Panc1 (cell line): ENCODE results near the gene ITIH5. TPM values are rescaled to one million over a fixed set of nuclear protein-coding genes. Genes with fewer than 3 reads are reported as not detected.

Experiments used
- ATAC-seq: fragments of 200-7000 bp; cut with Tn5 transposase; 2 replicates; pipeline ENCODE4 v1.9.1; 2020; ENCODE audit warnings: mild to moderate bottlenecking, moderate library complexity
- BruUV-seq: library from RNA; stranded (reverse); fragments of 400-500 nt; replicated peaks from 2 replicates; lab custom pipeline; 2021; lab: Mats Ljungman, UMichigan
- CTCF ChIA-PET: fragments of 300-600 bp; sonication (Branson Sonifier 250); formaldehyde crosslinking; loops from one replicate; lab custom pipeline; 2022; ENCODE audit warnings: antibody characterized with exemption; lab: Charles Lee
- POLR2A ChIA-PET: fragments of 300-600 bp; sonication (Branson Sonifier 250); formaldehyde crosslinking; loops from one replicate; lab custom pipeline; 2022; ENCODE audit warnings: antibody characterized with exemption; lab: Charles Lee
- DNase-seq: peaks from one replicate; pipeline ENCODE4 v3.0.0-alpha.2; 2010; ENCODE audit warnings: low read depth, low spot score
- H3K27ac ChIP-seq: 2 replicates; pipeline ENCODE4 v1.5.1; 2011; ENCODE audit warnings: mild to moderate bottlenecking, low read length, inconsistent platforms
- H3K27me3 ChIP-seq: fragments of 200-500 bp; sonication (Bioruptor generic); 2 replicates; pipeline ENCODE4 v1.6.0; 2014; ENCODE audit warnings: low read length, inconsistent platforms; ENCODE audit not compliant: control insufficient read depth, insufficient read depth
- H3K36me3 ChIP-seq: fragments of 200-500 bp; sonication (Bioruptor generic); 2 replicates; pipeline ENCODE4 v1.5.1; 2014; ENCODE audit warnings: inconsistent platforms, mild to moderate bottlenecking, low read length, moderate library complexity; ENCODE audit not compliant: control insufficient read depth, insufficient read depth
- H3K4me1 ChIP-seq: 2 replicates; pipeline ENCODE4 v1.5.1; 2011; ENCODE audit warnings: inconsistent platforms, mild to moderate bottlenecking, low read length, moderate library complexity; ENCODE audit not compliant: control insufficient read depth, insufficient read depth
- H3K4me3 ChIP-seq, 2 experiments: 2 replicates each; pipeline ENCODE4 v1.5.1; 2011 to 2012; ENCODE audit warnings: low read depth in 2 of 2, low read length in 2 of 2, mild to moderate bottlenecking in 2 of 2, inconsistent platforms in 1 of 2, moderate library complexity in 1 of 2
- H3K9me3 ChIP-seq: fragments of 200-500 bp; sonication (Bioruptor generic); 2 replicates; pipeline ENCODE4 v1.5.1; 2014; ENCODE audit warnings: low read depth, mild to moderate bottlenecking, inconsistent platforms, low read length, moderate library complexity; ENCODE audit not compliant: control insufficient read depth, insufficient read depth
- CTCF ChIP-seq: fragments of 450-650 bp; IDR thresholded peaks from 2 replicates; pipeline ENCODE4 v1.5.1; 2017; ENCODE audit warnings: mild to moderate bottlenecking
- POLR2AphosphoS5 ChIP-seq: IDR thresholded peaks from 2 replicates; pipeline ENCODE4 v1.6.1; 2012; ENCODE audit warnings: mild to moderate bottlenecking, low read depth, low read length, moderate library complexity
- REST ChIP-seq, 2 experiments: IDR thresholded peaks; 2 replicates each; pipeline ENCODE4 v1.6.1; 2011 to 2012; ENCODE audit warnings: low read depth in 2 of 2, control low read depth in 1 of 2, low read length in 1 of 2, mild to moderate bottlenecking in 1 of 2, moderate library complexity in 1 of 2; ENCODE audit not compliant: insufficient read depth in 1 of 2
- SIN3A ChIP-seq: IDR thresholded peaks from 2 replicates; pipeline ENCODE4 v1.6.1; 2012; ENCODE audit warnings: low read depth, mild to moderate bottlenecking, low read length, moderate library complexity, borderline replicate concordance; ENCODE audit not compliant: insufficient read depth
- TCF7L2 ChIP-seq: IDR thresholded peaks from 2 replicates; pipeline ENCODE4 v1.6.1; 2011; ENCODE audit warnings: mild to moderate bottlenecking, low read depth, low read length, inconsistent platforms
- in situ Hi-C: cut with HindIII; loops from 2 replicates; pipeline ENCODE4 v1.10.0; 2016; ENCODE audit warnings: low sequenced_read_pairs, low pct_unique_long_range_greater_than_20kb
- intact Hi-C: fragments of 100-400 bp; cut with micrococcal nuclease; formaldehyde crosslinking; loops from one replicate; pipeline ENCODE4 v1.10.0; 2022; ENCODE audit not compliant: unreplicated experiment
- total RNA-seq: library from RNA; stranded (reverse); gene quantifications from one replicate; pipeline ENCODE4 v1.2.1, GENCODE V29; 2021; ENCODE audit not compliant: unreplicated experiment

ITIH5 gene
- total RNA-seq, 1 experiment from 2014 or later: not detected

DNA sequence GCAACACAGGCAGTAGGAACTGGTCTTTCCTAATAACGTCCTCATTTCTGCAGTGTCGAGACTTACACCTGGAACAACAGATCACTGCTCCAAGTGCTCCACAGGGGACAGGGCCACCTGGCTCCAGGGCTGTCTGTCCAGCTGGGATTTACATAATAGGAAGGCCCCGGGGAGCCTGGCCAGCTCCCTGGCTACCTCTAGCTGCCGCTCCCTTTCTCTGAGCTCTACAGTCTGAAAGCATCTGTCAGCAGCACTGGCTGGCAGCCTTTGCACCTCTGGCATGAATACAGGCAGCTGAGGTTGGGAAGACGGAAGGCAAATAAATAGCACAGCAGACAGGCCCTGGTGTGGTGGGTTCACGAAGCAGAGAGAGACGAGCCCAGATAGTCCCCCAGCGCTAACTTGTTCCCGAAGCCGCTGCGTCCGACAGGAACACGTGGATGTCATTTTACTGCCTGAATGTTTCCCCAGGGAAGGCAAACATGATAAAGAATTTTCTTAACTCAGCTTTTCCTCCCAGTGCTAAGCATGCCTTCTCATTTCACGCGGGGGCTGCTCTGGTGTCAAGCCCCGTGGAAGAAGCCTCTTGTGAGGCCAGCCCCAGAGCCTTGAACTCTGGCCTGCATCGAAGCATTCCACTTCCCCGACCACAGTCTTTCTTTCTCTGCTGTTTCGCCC, 105.4 kb downstream of the ITIH5 start:
- intact Hi-C loops: no loop called here
- no peak for ATAC-seq
- Histone ChIP-seq H3K36me3 (no peaks in the 10 kb centered on the region), H3K27ac (no peak overlapping the region), H3K4me1 (no peaks in the 10 kb centered on the region), H3K9me3 (no peaks in the 10 kb centered on the region), H3K27me3 (no peaks in the 10 kb centered on the region; the same call in 1 of the 2 replicates), H3K4me3 (no peak overlapping the region)
- in situ Hi-C loops: no loop called here
- no TSS peak for BruUV-seq
- POLR2A ChIA-PET: interaction anchor here (0.6 kb wide), 1 partner anchor 84 kb away, joined by 4 read pairs; no protein-coding TSS in a partner anchor
- TF ChIP-seq POLR2AphosphoS5: no peak
- TF ChIP-seq CTCF: no peak
- no peak for TF ChIP-seq SIN3A
- TF ChIP-seq REST (IDR thresholded peaks at IDR 0.05; ENCODE audit: insufficient read depth in 1 of 2, low read depth in 2 of 2, low read length in 1 of 2): no peak
- no peak for TF ChIP-seq TCF7L2
- DNase-seq: no peak
- CTCF ChIA-PET: no interaction called here

DNA sequence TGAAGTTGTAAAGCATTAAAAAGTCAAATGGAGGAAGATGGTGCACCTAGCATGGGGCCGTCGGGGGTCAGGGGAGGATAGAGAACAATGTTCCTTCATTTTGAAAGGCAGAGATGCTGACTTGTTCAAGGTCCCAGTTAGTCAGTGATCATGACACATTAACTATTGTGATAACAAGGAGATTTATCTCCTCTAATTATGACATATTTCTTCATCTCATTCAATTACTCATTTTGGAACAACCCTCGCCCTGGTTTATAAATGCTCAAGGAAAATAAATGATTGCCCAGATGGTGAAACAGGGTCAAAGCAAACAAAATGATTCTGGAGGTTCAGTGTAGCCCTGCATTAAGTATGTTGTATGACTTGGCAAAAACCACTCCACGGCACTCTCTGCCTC, 106.2 kb downstream of the ITIH5 start:
- intact Hi-C loops: no loop called here
- no peaks in the 10 kb centered on the region for H3K4me1 ChIP-seq
- BruUV-seq: no TSS peak
- no peaks in the 10 kb centered on the region; the same call in 1 of the 2 replicates for H3K27me3 ChIP-seq
- no peak overlapping the region for H3K27ac ChIP-seq
- POLR2A ChIA-PET: no interaction called here
- no peaks in the 10 kb centered on the region for H3K36me3 ChIP-seq
- TF ChIP-seq CTCF: no peak
- no peak for TF ChIP-seq POLR2AphosphoS5
- TF ChIP-seq REST (IDR thresholded peaks at IDR 0.05; ENCODE audit: insufficient read depth in 1 of 2, low read depth in 2 of 2, low read length in 1 of 2): no peak
- no peak for TF ChIP-seq TCF7L2
- no peak for TF ChIP-seq SIN3A
- ATAC-seq: no peak
- no peak overlapping the region for H3K4me3 ChIP-seq
- in situ Hi-C loops: no loop called here
- no peaks in the 10 kb centered on the region for H3K9me3 ChIP-seq
- CTCF ChIA-PET: no interaction called here
- DNase-seq: no peak
